Lung (tissue), 12 donors: Measurements from ENCODE around the gene PTGIS. TPM values are rescaled to one million over a fixed set of nuclear protein-coding genes. Genes with fewer than 3 reads are reported as not detected.

Experiments
- ATAC-seq: fragments of 200-7000 bp; cut with Tn5 transposase; one replicate; pipeline ENCODE4 v1.9.1; 2020; ENCODE audit warnings: moderate number of reproducible peaks; ENCODE audit not compliant: insufficient read depth, low FRiP score
- DNase-seq, 3 donors: peaks; one replicate each; pipeline ENCODE4 v3.0.0-alpha.2; 2013 to 2017
- H3K27ac ChIP-seq, 2 donors: one replicate each; pipeline ENCODE4 v1.5.1; 2013; ENCODE audit warnings: mild to moderate bottlenecking in 2 of 2, moderate library complexity in 2 of 2, control low read depth in 1 of 2, inconsistent platforms in 1 of 2, low read depth in 1 of 2, low read length in 1 of 2
- H3K27me3 ChIP-seq, 3 donors: one replicate each; pipeline ENCODE4 v1.5.1; 2013; ENCODE audit warnings: low read length in 2 of 3; ENCODE audit not compliant: control insufficient read depth in 3 of 3, insufficient read depth in 3 of 3
- H3K36me3 ChIP-seq, 4 donors: one replicate each; pipeline ENCODE4 v1.5.1; 2013; ENCODE audit warnings: low read length in 4 of 4, mild to moderate bottlenecking in 1 of 4, moderate library complexity in 1 of 4; ENCODE audit not compliant: control insufficient read depth in 4 of 4, insufficient read depth in 4 of 4
- H3K4me1 ChIP-seq, 5 donors: one replicate each; pipeline ENCODE4 v1.5.1; 2013; ENCODE audit warnings: low read length in 5 of 5, mild to moderate bottlenecking in 2 of 5, moderate library complexity in 1 of 5; ENCODE audit not compliant: control insufficient read depth in 5 of 5, insufficient read depth in 5 of 5
- H3K4me3 ChIP-seq: one replicate; pipeline ENCODE4 v1.5.1; 2013; ENCODE audit warnings: mild to moderate bottlenecking, control low read depth, moderate library complexity
- H3K9ac ChIP-seq, 2 donors: one replicate each; pipeline ENCODE4 v1.5.1; 2013; ENCODE audit warnings: low read length in 2 of 2, control low read depth in 1 of 2; ENCODE audit not compliant: insufficient read depth in 1 of 2
- H3K9me3 ChIP-seq, 4 donors: one replicate each; pipeline ENCODE4 v1.5.1; 2013; ENCODE audit warnings: low read length in 3 of 4, mild to moderate bottlenecking in 1 of 4, moderate library complexity in 1 of 4; ENCODE audit not compliant: control insufficient read depth in 4 of 4, insufficient read depth in 3 of 4
- WGBS, 2 donors: extraction: QIAGEN DNeasy Blood & Tissue Kit; methylation state at CpG; one replicate each; pipeline ENCODE4 v1.1.7; 2013; 5-methylcytosine and 5-hydroxymethylcytosine counted together
- polyA plus RNA-seq, 2 donors: library from polyadenylated mRNA; stranded (reverse); fragments of 200-250 nt; gene quantifications; one replicate each; pipeline ENCODE4 v1.2.1, GENCODE V29; 2013
- total RNA-seq, 2 donors: library from RNA; depleted of rRNA in 1 of 2; stranded (reverse); fragments of >200 nt in 1 of 2; gene quantifications; one replicate each; pipeline ENCODE4 v1.2.1, GENCODE V29; 2014 to 2021
- TF ChIP-seq, protein P1 (sequence below): IDR thresholded peaks from 2 replicates; pipeline ENCODE4 v1.5.1; 2012; ENCODE audit warnings: mild to moderate bottlenecking; ENCODE audit errors: control extremely low read depth, extremely low read depth
- donor health status: control.
- donor health status: control.
- donor health status: Bipolar disorder and iron deficiency.
- donor health status: healthy.
- donor health status: DM: yes; HTN: yes; CAD: no.

PTGIS gene
- total and polyA plus RNA-seq, 4 donors = 5.3 to 43.8 (median 14.9) TPM

DNA sequence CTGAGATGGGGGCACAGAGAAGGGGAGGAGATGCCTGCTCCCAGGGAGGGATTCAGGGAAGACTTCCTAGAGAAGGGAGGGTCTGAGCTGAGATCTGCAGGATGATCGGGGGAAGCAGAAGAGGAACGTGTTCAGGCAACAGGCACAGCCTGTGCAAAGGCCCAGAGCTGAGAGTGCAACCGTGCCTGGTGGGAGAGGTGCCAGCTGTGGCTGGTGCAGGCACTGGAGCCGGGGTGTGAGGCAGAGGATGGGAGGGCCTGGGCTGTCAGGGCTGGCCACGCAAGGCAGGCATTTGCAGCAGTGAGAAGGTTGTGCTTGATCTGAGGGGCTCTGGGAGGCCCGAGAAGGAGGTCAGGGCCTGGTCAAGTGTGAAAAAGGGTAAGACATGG lies 27.7 kb downstream of the PTGIS start:
- TF ChIP-seq, protein P1, sequence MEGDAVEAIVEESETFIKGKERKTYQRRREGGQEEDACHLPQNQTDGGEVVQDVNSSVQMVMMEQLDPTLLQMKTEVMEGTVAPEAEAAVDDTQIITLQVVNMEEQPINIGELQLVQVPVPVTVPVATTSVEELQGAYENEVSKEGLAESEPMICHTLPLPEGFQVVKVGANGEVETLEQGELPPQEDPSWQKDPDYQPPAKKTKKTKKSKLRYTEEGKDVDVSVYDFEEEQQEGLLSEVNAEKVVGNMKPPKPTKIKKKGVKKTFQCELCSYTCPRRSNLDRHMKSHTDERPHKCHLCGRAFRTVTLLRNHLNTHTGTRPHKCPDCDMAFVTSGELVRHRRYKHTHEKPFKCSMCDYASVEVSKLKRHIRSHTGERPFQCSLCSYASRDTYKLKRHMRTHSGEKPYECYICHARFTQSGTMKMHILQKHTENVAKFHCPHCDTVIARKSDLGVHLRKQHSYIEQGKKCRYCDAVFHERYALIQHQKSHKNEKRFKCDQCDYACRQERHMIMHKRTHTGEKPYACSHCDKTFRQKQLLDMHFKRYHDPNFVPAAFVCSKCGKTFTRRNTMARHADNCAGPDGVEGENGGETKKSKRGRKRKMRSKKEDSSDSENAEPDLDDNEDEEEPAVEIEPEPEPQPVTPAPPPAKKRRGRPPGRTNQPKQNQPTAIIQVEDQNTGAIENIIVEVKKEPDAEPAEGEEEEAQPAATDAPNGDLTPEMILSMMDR = no peak
- DNase-seq (no peak), ATAC-seq (no peak)
- H3K36me3 ChIP-seq = no peaks in the 10 kb centered on the region
- no peaks in the 10 kb centered on the region for H3K27me3 ChIP-seq
- no peaks in the 10 kb centered on the region for H3K4me1 ChIP-seq
- no peak overlapping the region for H3K27ac ChIP-seq
- no peak overlapping the region for H3K4me3 ChIP-seq
- WGBS, 2 donors = 90 to 96% methylated on average over 6 of the region's 6 CpGs
- H3K9me3 ChIP-seq = no peaks in the 10 kb centered on the region
- no peak overlapping the region for H3K9ac ChIP-seq

DNA sequence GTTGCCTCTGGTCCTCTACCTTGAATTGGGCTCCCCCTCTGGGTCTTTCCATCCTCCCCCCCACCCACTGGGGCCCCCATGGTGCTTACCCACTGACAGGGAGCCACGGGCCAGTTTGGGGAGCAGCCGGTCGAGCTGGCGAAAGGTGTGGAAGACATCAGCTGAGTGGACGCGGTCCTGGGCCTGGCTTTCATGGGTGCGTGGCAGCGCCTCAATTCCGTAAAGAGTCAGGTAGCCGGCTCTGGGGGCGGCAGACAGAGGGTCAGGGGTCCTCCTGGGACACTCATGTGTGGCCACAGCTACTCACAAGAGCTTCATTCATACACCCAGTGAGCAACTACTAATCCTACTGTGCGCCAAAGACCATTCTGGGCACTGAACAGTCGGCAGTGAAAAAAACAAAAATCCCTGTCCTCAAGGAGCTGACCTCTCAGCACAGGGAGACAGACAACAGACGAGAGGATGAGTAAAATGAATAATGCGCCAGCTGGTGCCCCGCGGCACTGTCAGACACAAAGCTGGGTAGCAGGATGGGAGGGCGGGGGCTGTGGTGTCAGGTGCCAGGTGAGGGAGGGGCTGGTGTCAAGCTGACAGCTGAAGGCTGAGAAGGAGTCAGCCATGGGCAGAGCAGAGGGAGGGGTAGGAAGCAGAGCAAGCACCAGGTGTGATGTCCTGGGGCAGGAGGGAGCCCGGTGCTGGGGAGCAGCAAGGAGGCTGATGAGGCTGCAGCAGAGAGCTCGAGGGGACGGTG lies 28.3 kb downstream of the PTGIS start:
- DNase-seq (no peak), ATAC-seq (no peak)
- H3K9ac ChIP-seq = no peak overlapping the region
- no peaks in the 10 kb centered on the region for H3K4me1 ChIP-seq
- 93 to 95% methylated on average over 21 of the region's 21 CpGs for WGBS, 2 donors
- no peaks in the 10 kb centered on the region for H3K27me3 ChIP-seq
- TF ChIP-seq, protein P1 = no peak
- no peaks in the 10 kb centered on the region for H3K36me3 ChIP-seq
- H3K27ac ChIP-seq = no peak overlapping the region
- no peak overlapping the region for H3K4me3 ChIP-seq
- H3K9me3 ChIP-seq = no peaks in the 10 kb centered on the region

DNA sequence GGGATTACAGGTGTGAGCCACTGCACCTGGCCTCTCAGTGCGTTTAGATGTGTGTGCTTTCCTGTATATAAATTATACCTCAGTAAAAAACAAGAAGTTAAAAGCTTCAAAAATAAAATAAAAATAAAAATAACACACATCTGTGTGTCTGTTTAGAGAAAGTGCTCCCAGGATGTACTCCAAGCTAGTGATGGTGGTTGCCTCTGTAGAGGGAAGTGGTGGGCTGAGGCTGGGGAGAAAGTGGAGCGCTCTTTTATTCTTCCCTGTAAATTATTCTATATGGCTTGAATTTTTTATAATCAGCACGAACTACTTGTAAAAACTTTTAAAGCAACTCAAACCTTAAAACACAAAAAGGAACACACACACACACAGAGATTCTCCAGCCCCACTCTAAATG lies 29.0 kb downstream of the PTGIS start:
- H3K4me1 ChIP-seq = no peaks in the 10 kb centered on the region
- H3K27ac ChIP-seq = no peak overlapping the region
- H3K27me3 ChIP-seq = no peaks in the 10 kb centered on the region
- no peak overlapping the region for H3K4me3 ChIP-seq
- DNase-seq (no peak), ATAC-seq (no peak)
- H3K36me3 ChIP-seq = no peaks in the 10 kb centered on the region
- 94 to 96% methylated on average over 3 of the region's 3 CpGs for WGBS, 2 donors
- TF ChIP-seq, protein P1 = no peak
- no peak overlapping the region for H3K9ac ChIP-seq
- H3K9me3 ChIP-seq = no peaks in the 10 kb centered on the region

DNA sequence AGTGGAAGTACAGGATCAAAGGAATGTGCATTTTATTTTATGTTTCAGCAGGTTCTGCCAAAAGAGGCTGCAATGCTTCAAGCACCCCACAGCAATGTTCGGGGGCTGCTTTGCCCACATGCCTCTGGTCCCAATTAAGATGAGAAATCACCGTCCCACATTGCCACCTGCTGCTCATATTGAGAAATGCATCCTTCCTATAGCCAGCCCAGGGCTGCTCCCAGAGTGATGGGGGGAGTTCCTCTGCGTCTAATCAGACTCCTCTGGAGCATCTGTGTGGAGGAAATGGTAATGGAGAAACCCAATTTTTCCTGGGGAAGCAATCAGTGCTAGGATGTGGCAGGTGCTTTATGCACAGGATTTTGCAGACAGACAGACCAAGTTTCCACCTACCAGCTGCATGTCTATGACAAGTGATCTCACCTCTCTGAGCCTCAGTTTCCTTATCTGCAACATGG lies 33.7 kb downstream of the PTGIS start:
- ATAC-seq = no peak
- Histone ChIP-seq H3K27ac (no peak overlapping the region), H3K27me3 (no peaks in the 10 kb centered on the region), H3K9me3 (no peaks in the 10 kb centered on the region), H3K4me1 (no peaks in the 10 kb centered on the region), H3K4me3 (no peak overlapping the region), H3K36me3 (no peaks in the 10 kb centered on the region), H3K9ac (no peak overlapping the region)
- DNase-seq = peak; percentile 58 to 65 (median 63)
- WGBS, 2 donors = 0% methylated on average over 3 of the region's 3 CpGs
- TF ChIP-seq, protein P1 = peak; percentile 42
